ENCODE measurements around the gene AOAH.

AOAH gene

GRCh38 chr7:36594445-36594844, 129.8 kb downstream of the AOAH start:
- no peak for FAIRE-seq
- TF ChIP-seq POLR2AphosphoS5 (IDR thresholded peaks at IDR 0.05; ENCODE audit: low read depth, low read length) = no peak
- no peak for TF ChIP-seq SPI1 (IDR thresholded peaks at IDR 0.05; ENCODE audit: low read depth, low read length)
- TF ChIP-seq POLR2A (IDR thresholded peaks at IDR 0.05; ENCODE audit: low read depth, low read length) = no peak
- no peak for TF ChIP-seq TAF1 (IDR thresholded peaks at IDR 0.05; ENCODE audit: low read depth, low read length)
- no peak for TF ChIP-seq POU2F2 (IDR thresholded peaks at IDR 0.05; ENCODE audit: low read depth, low read length)
- no peak for TF ChIP-seq PAX5 (IDR thresholded peaks at IDR 0.05; ENCODE audit: insufficient read depth, low read length, severe bottlenecking)
- no peak for DNase-seq (ENCODE audit: insufficient read length, low spot score)

DNA sequence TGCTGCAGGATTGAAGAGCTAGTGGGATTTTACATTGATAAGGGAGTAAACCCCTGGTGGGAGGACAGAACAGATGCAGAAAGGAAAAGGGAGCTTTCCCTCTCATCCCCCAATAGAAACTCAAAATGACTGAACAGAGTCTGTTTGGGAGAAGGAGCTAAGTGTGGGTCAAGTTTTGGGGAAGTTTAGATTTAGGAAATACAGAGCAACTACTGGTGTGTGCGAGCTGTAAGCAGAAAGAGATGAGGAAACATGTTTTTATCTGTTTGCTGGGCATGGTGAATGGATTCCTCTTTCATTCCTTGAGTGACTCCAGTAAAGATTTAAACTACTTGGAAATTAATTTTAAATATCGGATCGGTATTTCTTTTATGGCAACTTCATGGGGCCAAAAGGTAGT, 132.7 kb downstream of the AOAH start:
- FAIRE-seq (no peak), DNase-seq (ENCODE audit: insufficient read length, low spot score) (no peak)
- TF ChIP-seq PAX5 (IDR thresholded peaks at IDR 0.05; ENCODE audit: insufficient read depth, low read length, severe bottlenecking) (no peak), POLR2A (IDR thresholded peaks at IDR 0.05; ENCODE audit: low read depth, low read length) (no peak), POU2F2 (IDR thresholded peaks at IDR 0.05; ENCODE audit: low read depth, low read length) (no peak), POLR2AphosphoS5 (IDR thresholded peaks at IDR 0.05; ENCODE audit: low read depth, low read length) (no peak), SPI1 (IDR thresholded peaks at IDR 0.05; ENCODE audit: low read depth, low read length) (no peak), TAF1 (IDR thresholded peaks at IDR 0.05; ENCODE audit: low read depth, low read length) (no peak)

DNA sequence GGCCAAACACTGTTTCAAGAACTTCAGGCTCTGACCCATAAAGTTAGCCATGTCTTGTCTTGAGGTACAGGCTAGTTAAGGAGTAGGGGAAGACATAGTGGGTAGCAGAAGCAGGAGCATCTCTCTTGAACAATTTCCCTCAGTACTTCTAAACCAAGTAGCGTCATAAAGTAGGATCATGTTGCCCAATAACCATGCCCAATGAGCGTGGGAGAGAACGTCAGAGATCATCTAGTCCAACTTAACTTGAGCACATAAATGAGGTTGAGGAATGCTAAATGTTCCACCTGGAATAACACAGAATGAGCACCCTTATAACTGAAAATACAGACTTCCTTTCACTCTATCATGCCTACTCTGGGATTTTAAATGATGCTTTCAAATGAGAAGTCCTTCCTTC, 134.9 kb downstream of the AOAH start:
- FAIRE-seq (no peak), DNase-seq (ENCODE audit: insufficient read length, low spot score) (no peak)
- no peak for TF ChIP-seq TAF1 (IDR thresholded peaks at IDR 0.05; ENCODE audit: low read depth, low read length)
- TF ChIP-seq POLR2A (IDR thresholded peaks at IDR 0.05; ENCODE audit: low read depth, low read length) = no peak

GRCh38 chr7:36583318-36583717, 141.0 kb downstream of the AOAH start:
- FAIRE-seq (no peak), DNase-seq (ENCODE audit: insufficient read length, low spot score) (no peak)
- TF ChIP-seq POU2F2 (IDR thresholded peaks at IDR 0.05; ENCODE audit: low read depth, low read length) = no peak

DNA sequence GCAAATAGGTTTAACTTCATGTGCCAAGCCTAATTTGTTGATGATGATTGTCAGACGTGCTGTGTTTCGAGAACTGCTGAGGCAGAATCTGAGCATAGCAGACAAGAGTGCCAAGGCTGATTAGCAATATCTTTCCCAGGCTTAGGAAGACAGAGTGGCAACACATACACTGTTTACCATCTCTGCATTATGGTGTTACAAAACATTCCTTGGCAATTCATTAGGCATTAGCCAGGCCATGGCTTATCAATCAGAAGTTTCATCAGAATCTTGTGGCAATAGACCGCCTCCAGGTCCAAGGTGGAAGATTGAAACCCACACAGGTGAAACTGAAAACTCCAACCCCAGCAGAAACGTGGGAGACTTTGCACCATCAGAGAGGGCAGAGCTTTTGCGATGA, 148.5 kb downstream of the AOAH start:
- TF ChIP-seq POLR2AphosphoS5 (IDR thresholded peaks at IDR 0.05; ENCODE audit: low read depth, low read length) (no peak), PAX5 (IDR thresholded peaks at IDR 0.05; ENCODE audit: insufficient read depth, low read length, severe bottlenecking) (no peak)
- DNase-seq (ENCODE audit: insufficient read length, low spot score) (no peak), FAIRE-seq (no peak)

GRCh38 chr7:36573066-36573465, 151.2 kb downstream of the AOAH start:
- FAIRE-seq = no peak
- TF ChIP-seq TAF1 (IDR thresholded peaks at IDR 0.05; ENCODE audit: low read depth, low read length) (no peak), POLR2AphosphoS5 (IDR thresholded peaks at IDR 0.05; ENCODE audit: low read depth, low read length) (no peak), POLR2A (IDR thresholded peaks at IDR 0.05; ENCODE audit: low read depth, low read length) (no peak), SPI1 (IDR thresholded peaks at IDR 0.05; ENCODE audit: low read depth, low read length) (no peak), POU2F2 (IDR thresholded peaks at IDR 0.05; ENCODE audit: low read depth, low read length) (no peak), PAX5 (IDR thresholded peaks at IDR 0.05; ENCODE audit: insufficient read depth, low read length, severe bottlenecking) (no peak)
- no peak for DNase-seq (ENCODE audit: insufficient read length, low spot score)

DNA sequence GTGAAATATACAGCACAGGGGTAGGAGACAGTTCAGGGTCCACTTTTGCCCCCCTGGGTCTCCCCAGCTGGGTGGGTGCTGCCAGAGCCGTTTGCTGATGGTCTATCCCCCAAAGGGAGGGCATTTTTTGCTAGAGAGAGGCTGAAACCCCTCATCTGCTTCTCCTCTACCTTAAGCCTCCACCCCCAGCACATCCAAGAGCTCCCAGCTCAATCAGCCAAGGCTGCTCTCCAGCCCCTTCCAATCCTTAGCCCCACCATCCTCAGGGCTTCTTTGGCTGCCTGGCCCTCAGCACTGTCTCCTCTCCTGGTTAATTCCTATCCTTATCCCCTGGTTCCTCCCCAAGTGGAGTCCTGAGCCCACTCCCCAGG, 153.1 kb downstream of the AOAH start:
- FAIRE-seq = no peak
- TF ChIP-seq SPI1 (IDR thresholded peaks at IDR 0.05; ENCODE audit: low read depth, low read length) = no peak
- no peak for TF ChIP-seq POLR2A (IDR thresholded peaks at IDR 0.05; ENCODE audit: low read depth, low read length)
- TF ChIP-seq POU2F2 (IDR thresholded peaks at IDR 0.05; ENCODE audit: low read depth, low read length) = no peak
- no peak for TF ChIP-seq POLR2AphosphoS5 (IDR thresholded peaks at IDR 0.05; ENCODE audit: low read depth, low read length)
- TF ChIP-seq PAX5 (IDR thresholded peaks at IDR 0.05; ENCODE audit: insufficient read depth, low read length, severe bottlenecking) = no peak
- TF ChIP-seq TAF1 (IDR thresholded peaks at IDR 0.05; ENCODE audit: low read depth, low read length) = no peak
- DNase-seq (ENCODE audit: insufficient read length, low spot score) = no peak

DNA sequence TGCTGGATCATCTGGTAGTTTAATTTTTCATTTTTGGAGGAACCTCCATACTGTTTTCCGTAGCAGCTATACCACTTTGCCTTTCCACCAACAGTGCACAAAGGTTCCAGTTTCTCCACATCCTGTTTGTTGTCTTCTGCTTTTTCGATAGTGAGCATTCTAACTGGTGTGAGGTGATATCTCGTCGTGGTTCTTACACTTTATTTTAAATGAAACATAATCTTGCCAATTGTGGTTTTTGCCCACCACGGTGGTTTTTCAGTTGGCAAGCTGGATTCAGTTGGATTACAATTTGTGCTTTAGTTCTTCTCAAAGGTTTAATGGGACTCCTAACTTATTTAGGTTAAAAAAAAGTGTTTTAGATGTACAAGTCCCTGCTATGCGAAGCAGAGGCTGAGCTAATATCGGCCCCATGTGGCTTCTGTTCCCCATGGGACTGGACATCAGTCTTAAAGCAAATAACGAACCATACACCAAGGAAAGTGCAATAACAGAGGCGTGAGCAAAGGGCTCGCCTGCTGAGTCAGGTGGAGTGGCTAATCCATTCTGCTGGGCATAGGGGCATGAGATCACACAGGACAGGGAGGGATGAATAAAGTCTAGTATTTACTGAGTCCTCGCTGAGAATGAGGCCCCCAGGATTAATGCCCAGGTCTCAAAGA, 153.6 kb downstream of the AOAH start:
- TF ChIP-seq POLR2A (IDR thresholded peaks at IDR 0.05; ENCODE audit: low read depth, low read length) = no peak
- TF ChIP-seq POLR2AphosphoS5 (IDR thresholded peaks at IDR 0.05; ENCODE audit: low read depth, low read length) = no peak
- no peak for TF ChIP-seq POU2F2 (IDR thresholded peaks at IDR 0.05; ENCODE audit: low read depth, low read length)
- no peak for TF ChIP-seq TAF1 (IDR thresholded peaks at IDR 0.05; ENCODE audit: low read depth, low read length)
- no peak for TF ChIP-seq SPI1 (IDR thresholded peaks at IDR 0.05; ENCODE audit: low read depth, low read length)
- TF ChIP-seq PAX5 (IDR thresholded peaks at IDR 0.05; ENCODE audit: insufficient read depth, low read length, severe bottlenecking) = no peak
- DNase-seq (ENCODE audit: insufficient read length, low spot score) = no peak
- no peak for FAIRE-seq

DNA sequence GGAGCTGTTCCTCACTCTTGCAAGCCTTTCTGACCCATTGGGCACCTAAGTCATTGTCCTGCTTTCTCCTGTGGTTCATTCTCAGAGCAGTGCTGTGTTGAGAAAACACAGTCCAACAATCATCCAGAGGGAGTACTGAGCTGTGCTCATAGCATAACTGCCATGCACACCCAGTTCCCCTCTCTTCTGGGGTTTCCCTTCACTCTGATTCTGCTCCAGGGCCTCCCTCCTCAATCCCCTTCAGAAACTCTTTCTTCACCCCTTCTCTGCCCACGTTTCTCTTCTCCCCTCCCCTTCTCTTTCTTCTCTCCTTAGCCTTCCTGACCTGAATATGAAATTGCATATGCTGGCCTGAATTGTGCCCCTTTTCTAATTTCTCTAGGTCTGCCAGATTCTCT, 155.8 kb downstream of the AOAH start:
- no peak for FAIRE-seq

DNA sequence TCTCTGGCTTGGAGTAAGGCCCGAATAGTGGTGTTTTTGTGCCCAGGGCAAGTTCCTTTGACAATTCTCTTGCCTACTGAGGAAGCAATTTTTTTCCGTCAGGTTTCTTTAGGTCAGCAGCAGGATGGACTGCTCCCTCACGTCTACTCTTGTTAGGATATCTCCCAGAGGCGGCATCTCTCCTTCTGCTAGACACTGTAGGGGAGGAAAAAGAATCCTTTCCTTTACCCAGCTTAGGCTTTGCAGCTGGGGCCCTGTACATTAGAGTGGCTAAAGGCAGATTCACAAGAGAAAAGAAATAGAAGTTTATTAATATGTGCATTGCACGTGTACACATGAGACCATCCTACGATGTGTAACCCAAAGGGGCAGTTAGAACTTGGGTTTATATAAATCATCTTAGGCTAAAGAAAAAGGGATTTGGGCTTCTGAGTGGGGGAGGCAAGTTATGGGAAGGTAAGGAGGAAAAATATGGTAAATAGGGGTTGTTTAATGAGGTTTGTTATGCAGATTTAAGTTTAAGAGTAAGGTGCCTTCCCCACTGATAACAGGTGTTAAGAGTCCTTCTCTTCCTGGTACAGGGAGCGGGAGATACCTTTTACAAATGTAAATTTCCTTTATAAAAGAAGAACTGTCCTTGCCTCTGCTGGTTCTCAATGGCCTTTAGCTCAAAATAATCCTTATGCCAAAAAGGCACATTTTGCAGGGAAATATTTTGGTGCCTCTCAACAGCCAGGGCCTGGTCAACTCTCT, 156.4 kb downstream of the AOAH start:
- TF ChIP-seq TAF1 (IDR thresholded peaks at IDR 0.05; ENCODE audit: low read depth, low read length) (no peak), SPI1 (IDR thresholded peaks at IDR 0.05; ENCODE audit: low read depth, low read length) (no peak)
- DNase-seq (ENCODE audit: insufficient read length, low spot score) (no peak), FAIRE-seq (peak; percentile 9)

More for the DNA sequence above, 155.8 kb downstream of the AOAH start:
- TF ChIP-seq SPI1 (IDR thresholded peaks at IDR 0.05; ENCODE audit: low read depth, low read length) (peak; percentile 58), POU2F2 (IDR thresholded peaks at IDR 0.05; ENCODE audit: low read depth, low read length) (no peak), POLR2A (IDR thresholded peaks at IDR 0.05; ENCODE audit: low read depth, low read length) (no peak)
- DNase-seq (ENCODE audit: insufficient read length, low spot score) = no peak
